Measurements from ENCODE around the gene KLHDC8A. TPM values are rescaled to one million over a fixed set of nuclear protein-coding genes. Genes with fewer than 3 reads are reported as not detected.

KLHDC8A gene
- total RNA-seq, 4 donors from 2014 or later = 0.32 to 2.0 (median 1.2) TPM

DNA sequence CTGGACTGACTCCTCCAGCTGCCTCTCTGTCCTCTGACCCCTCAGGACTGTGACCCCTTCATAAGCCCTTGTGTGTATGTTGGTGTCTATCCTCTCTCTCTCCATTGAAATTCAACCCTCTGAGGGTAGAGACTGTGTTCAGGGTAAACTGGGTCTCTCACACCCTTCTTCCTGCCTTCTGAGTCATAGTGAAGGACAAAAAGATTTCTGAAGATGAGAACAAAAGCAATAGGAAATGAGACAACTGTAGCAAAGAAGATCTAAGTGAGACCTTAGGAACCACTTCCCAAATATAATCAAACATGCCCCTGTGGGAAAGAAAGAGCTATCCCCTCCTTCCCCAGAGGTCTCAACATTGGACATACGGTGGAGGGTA, 52.0 kb downstream of the KLHDC8A start:
- Histone ChIP-seq H3K27ac (replicated peaks in 1 of 4) (no peak overlapping the region), H3K36me3 (peaks cover 3 to 58% (median 34%) of the 10 kb centered on the region in 4 donors), H3K4me1 (peaks cover 6 to 15% (median 11%) of the 10 kb centered on the region in 4 donors), H3K27me3 (peaks cover 0 to 8% (median 0%) of the 10 kb centered on the region in 4 donors), H3K4me3 (no peak overlapping the region), H3K9me3 (no peaks in the 10 kb centered on the region)
- intact Hi-C loops (cut with DNase I) = no loop called here
- 100% methylated on average over 1 of the region's 1 CpG for WGBS
- TF ChIP-seq POLR2A (IDR thresholded peaks at IDR 0.05; ENCODE audit: low read depth) = no peak
- no peak for TF ChIP-seq EP300 (IDR thresholded peaks at IDR 0.05)
- no peak for TF ChIP-seq POLR2AphosphoS5 (IDR thresholded peaks at IDR 0.05)
- TF ChIP-seq, protein P1, sequence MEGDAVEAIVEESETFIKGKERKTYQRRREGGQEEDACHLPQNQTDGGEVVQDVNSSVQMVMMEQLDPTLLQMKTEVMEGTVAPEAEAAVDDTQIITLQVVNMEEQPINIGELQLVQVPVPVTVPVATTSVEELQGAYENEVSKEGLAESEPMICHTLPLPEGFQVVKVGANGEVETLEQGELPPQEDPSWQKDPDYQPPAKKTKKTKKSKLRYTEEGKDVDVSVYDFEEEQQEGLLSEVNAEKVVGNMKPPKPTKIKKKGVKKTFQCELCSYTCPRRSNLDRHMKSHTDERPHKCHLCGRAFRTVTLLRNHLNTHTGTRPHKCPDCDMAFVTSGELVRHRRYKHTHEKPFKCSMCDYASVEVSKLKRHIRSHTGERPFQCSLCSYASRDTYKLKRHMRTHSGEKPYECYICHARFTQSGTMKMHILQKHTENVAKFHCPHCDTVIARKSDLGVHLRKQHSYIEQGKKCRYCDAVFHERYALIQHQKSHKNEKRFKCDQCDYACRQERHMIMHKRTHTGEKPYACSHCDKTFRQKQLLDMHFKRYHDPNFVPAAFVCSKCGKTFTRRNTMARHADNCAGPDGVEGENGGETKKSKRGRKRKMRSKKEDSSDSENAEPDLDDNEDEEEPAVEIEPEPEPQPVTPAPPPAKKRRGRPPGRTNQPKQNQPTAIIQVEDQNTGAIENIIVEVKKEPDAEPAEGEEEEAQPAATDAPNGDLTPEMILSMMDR (IDR thresholded peaks at IDR 0.05) = no peak
- DNase-seq (ENCODE audit: extremely low spot score) = no peak

DNA sequence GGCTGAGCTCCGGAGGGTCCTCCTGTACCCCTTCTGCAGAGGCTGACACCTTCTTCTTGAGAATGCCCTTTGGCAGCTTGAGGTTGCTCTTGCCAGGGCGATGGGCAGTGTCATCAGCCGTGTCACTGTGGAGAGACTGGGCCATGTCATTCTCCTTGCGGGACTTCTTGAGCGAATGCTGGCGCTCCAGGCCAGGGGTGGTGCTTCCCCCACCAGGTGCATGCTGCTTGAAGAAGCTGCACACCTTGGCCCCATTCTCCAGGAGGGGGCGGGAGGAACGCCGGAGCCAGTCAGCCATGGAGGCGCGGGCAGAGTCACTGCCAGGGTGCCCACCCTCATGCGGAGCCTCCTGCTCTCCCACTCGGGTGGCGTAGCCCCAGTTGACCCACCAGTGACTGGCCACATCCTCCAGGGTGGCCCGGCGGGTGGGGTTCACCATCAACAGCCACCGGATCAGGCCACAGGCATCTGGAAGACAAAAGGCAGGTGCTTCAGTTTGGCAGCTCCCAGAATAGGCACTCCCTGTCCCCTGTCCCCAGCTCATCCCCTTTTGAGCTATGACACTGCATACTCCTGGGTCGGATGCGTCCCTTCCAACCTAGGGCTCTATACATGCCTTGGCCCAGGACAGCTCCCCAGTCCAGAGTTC, 52.6 kb downstream of the KLHDC8A start:
- peaks cover 6 to 15% (median 11%) of the 10 kb centered on the region in 4 donors for H3K4me1 ChIP-seq
- peaks cover 3 to 58% (median 34%) of the 10 kb centered on the region in 4 donors for H3K36me3 ChIP-seq
- H3K27me3 ChIP-seq = peaks cover 0 to 8% (median 0%) of the 10 kb centered on the region in 4 donors
- H3K4me3 ChIP-seq = no peak overlapping the region
- no peaks in the 10 kb centered on the region for H3K9me3 ChIP-seq
- DNase-seq (ENCODE audit: extremely low spot score) = no peak
- H3K27ac ChIP-seq (replicated peaks in 1 of 4) = no peak overlapping the region
- whole genome bisulfite sequencing = 93% methylated on average over 17 of the region's 19 CpGs
- intact Hi-C loops (cut with DNase I) = no loop called here
- TF ChIP-seq POLR2AphosphoS5 (IDR thresholded peaks at IDR 0.05) (no peak), POLR2A (IDR thresholded peaks at IDR 0.05; ENCODE audit: low read depth) (no peak), EP300 (IDR thresholded peaks at IDR 0.05) (no peak)
- TF ChIP-seq, protein P1 (IDR thresholded peaks at IDR 0.05) = no peak

DNA sequence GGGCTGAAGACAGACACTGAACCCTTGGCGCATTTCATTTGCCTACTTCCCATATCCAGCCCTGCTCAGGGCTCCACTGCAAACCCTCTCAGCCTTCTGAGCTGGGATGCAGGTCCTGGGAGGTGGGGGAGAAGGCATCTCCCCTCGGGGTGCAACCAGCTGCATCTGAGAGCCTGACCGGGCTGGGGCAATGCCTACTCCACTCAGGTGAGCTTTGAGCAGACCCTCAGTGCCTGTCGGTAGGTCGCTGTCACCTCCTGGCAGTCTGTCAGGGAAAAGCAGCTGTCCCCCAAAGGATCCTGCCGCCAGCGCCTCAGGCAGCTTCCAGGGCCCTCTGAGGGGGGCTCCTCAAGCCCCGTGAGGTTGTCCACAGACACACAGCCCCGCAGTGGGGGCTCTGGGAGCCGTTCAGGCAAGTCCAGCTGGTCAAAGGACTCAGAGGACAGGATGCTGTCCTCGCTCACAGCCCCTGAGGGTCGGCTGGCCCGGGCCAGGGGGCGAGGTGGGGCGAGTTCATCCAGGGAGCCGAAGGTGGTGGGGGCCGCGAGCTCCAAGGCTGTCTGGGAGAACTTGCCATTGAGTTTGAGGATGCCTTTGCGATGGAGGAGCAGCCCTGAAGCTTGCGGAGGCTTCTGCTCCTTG, 53.4 kb downstream of the KLHDC8A start:
- Histone ChIP-seq H3K27ac (replicated peaks in 1 of 4) (no peak overlapping the region), H3K36me3 (peaks cover 3 to 54% (median 34%) of the 10 kb centered on the region in 4 donors), H3K27me3 (peaks cover 0 to 8% (median 0%) of the 10 kb centered on the region in 4 donors), H3K4me3 (no peak overlapping the region), H3K9me3 (no peaks in the 10 kb centered on the region), H3K4me1 (peaks cover 6 to 15% (median 11%) of the 10 kb centered on the region in 4 donors)
- intact Hi-C loops (cut with DNase I) = no loop called here
- 95% methylated on average over 3 of the region's 20 CpGs for WGBS
- no peak for DNase-seq (ENCODE audit: extremely low spot score)
- no peak for TF ChIP-seq EP300 (IDR thresholded peaks at IDR 0.05)
- TF ChIP-seq POLR2A (IDR thresholded peaks at IDR 0.05; ENCODE audit: low read depth) = no peak
- no peak for TF ChIP-seq POLR2AphosphoS5 (IDR thresholded peaks at IDR 0.05)
- TF ChIP-seq, protein P1 (IDR thresholded peaks at IDR 0.05) = no peak

DNA sequence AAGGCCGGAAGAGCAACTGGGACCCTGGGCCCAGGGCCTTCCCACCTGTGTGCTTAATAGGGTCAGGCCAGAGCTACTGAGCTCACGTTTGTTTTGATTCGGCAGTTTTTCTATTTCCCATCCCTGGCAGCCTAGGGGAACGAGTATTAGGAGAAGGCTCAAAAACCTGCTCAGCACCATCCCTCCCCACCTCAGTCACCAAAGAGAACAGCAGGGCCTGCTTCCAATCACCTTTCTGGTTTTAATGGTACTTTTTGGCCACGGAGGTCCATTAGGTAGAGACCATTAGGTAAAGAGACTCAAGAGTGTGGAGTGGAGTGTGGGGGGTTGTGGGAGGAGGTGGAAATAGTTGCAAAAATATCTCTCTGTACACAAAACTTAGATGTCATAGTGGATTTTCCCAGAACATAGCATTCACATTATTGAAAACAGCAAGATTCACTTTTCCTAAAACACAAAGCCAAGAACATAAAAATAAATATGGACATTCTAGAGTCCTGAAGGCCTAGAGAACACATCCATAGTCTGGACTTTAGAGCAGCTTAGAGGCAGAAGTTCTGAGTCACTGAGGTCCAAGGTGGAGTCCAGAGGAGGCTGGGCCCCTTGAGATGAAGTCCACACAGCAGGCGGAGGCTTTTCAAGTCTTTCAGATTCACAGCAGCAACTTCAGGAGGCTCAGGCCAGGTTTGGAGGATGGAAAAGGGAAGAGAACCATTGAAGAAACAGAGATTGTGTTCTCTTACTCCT, 54.7 kb downstream of the KLHDC8A start:
- WGBS = 75% methylated on average over 6 of the region's 6 CpGs

More for the DNA sequence above, 54.7 kb downstream of the KLHDC8A start:
- Histone ChIP-seq H3K36me3 (peaks cover 3 to 41% (median 32%) of the 10 kb centered on the region in 4 donors), H3K9me3 (no peaks in the 10 kb centered on the region), H3K27ac (replicated peaks in 1 of 4) (no peak overlapping the region), H3K4me1 (peaks cover 6 to 15% (median 11%) of the 10 kb centered on the region in 4 donors), H3K4me3 (no peak overlapping the region), H3K27me3 (peaks cover 0 to 8% (median 0%) of the 10 kb centered on the region in 4 donors)
- no peak for DNase-seq (ENCODE audit: extremely low spot score)
- no peak for TF ChIP-seq POLR2A (IDR thresholded peaks at IDR 0.05; ENCODE audit: low read depth)
- TF ChIP-seq POLR2AphosphoS5 (IDR thresholded peaks at IDR 0.05) = no peak
- TF ChIP-seq, protein P1 (IDR thresholded peaks at IDR 0.05) = no peak
- no peak for TF ChIP-seq EP300 (IDR thresholded peaks at IDR 0.05)
- intact Hi-C loops (cut with DNase I) = no loop called here
